GM18907 (cell line): ENCODE measurements around the gene SLC4A11.
"Not testable (repeated sequence)": the region's sequence is repeated elsewhere in the genome, so short reads cannot be mapped to it uniquely, and the experiment has no call there.

ENCODE experiments used
- ATAC-seq: cut with Tn5 transposase; IDR thresholded peaks from one replicate; pipeline ENCODE4 v1.9.1; 2021; ENCODE audit warnings: mild to moderate bottlenecking, moderate library complexity; ENCODE audit not compliant: unreplicated experiment

The SLC4A11 gene

GRCh38 chr20:3204124-3204794 is 34.7 kb downstream of the SLC4A11 start, which contains the start of gene DDRGK1:
DDRGK1 (minus strand) TSS chr20:3204682; CDS start chr20:3204627, 55 bp downstream.
- peak; percentile 80 for ATAC-seq

- ATAC-seq = peak; percentile 20
These were observed 35.5 kb downstream of the SLC4A11 start for GRCh38 chr20:3203315-3204123.

GRCh38 chr20:3202965-3203314 is 36.0 kb downstream of the SLC4A11 start:
- ATAC-seq = no peak

- no peak for ATAC-seq
These were observed 38.8 kb downstream of the SLC4A11 start for GRCh38 chr20:3199976-3200755.

GRCh38 chr20:3199206-3199605 is 39.8 kb downstream of the SLC4A11 start:
- ATAC-seq = no peak

GRCh38 chr20:3195590-3196237 is 43.3 kb downstream of the SLC4A11 start:
- no peak for ATAC-seq

- no peak for ATAC-seq
These were observed 44.2 kb downstream of the SLC4A11 start for GRCh38 chr20:3194617-3195280.

GRCh38 chr20:3193806-3194616 is 45.0 kb downstream of the SLC4A11 start:
- no peak for ATAC-seq

- no peak for ATAC-seq
These were observed 46.6 kb downstream of the SLC4A11 start for GRCh38 chr20:3192226-3193015.

- ATAC-seq = no peak
These were observed 48.3 kb downstream of the SLC4A11 start for GRCh38 chr20:3190681-3191111.

GRCh38 chr20:3189561-3190131 is 49.3 kb downstream of the SLC4A11 start:
- ATAC-seq = no peak

GRCh38 chr20:3188823-3189413 is 50.1 kb downstream of the SLC4A11 start:
- ATAC-seq = no peak

- ATAC-seq = not testable (repeated sequence)
These were observed 51.1 kb downstream of the SLC4A11 start for GRCh38 chr20:3187861-3188260.

- no peak for ATAC-seq
These were observed 54.9 kb downstream of the SLC4A11 start for GRCh38 chr20:3183896-3184612.

- not testable (repeated sequence) for ATAC-seq
These were observed 56.6 kb downstream of the SLC4A11 start for GRCh38 chr20:3182429-3182828.

- ATAC-seq = no peak
These were observed 57.7 kb downstream of the SLC4A11 start for GRCh38 chr20:3181270-3181669.

- ATAC-seq = no peak
These were observed 58.7 kb downstream of the SLC4A11 start for GRCh38 chr20:3180319-3180718.
